HG02943 (cell line): Measurements from ENCODE around the gene TMEM212.

ENCODE experiments used
- ATAC-seq: cut with Tn5 transposase; IDR thresholded peaks from one replicate; pipeline ENCODE4 v1.9.1; 2021; ENCODE audit warnings: mild to moderate bottlenecking, low read depth, moderate library complexity; ENCODE audit not compliant: unreplicated experiment

TMEM212 gene

DNA sequence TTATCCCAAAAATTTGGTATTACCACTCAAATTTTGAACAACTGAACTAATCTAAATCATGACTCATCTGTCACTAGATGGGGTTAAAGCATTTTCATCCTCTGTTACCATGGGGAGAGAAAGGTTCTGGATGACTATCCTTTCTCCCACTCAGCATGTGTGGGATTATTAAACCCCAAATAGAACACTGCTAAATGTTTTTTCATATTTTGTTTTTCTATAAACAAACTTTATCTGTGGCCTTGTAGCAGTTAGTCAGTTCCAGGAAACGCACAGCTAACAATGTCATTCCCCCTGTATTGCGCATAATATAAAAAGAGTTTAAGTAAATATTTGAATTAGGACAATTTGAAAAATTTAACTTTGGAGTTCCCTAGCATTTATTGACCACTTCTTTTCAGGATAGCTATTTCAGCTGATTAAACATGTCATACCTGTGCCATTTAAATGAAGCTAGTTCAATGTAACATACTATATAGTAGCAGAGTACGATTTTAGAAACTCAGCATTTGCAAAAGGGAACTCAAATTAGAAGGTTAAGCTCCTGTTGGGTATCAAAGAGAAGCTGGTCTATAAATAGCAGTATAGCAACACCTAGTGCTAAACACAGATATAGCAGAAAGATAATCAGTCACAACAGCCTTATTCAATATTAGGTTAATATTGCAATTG lies 9.2 kb upstream of the TMEM212 start:
- peak; percentile 59 for ATAC-seq

DNA sequence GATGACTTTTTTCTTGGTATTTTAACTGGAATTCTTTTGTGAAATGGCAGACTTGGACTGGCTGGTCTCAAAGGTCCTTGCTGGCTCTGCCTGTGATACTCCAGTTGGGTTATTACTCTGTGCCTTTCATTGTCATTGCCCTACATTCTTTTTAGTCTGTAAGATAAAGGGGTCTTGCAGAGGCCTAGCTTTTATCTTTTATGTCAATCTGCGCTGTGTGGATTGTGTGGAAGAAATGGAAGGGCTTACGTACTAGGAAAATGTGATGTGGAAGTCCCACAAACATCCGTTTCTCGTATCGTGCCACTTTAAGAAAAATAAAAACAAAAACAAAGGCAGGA lies 8.7 kb upstream of the TMEM212 start:
- no peak for ATAC-seq

DNA sequence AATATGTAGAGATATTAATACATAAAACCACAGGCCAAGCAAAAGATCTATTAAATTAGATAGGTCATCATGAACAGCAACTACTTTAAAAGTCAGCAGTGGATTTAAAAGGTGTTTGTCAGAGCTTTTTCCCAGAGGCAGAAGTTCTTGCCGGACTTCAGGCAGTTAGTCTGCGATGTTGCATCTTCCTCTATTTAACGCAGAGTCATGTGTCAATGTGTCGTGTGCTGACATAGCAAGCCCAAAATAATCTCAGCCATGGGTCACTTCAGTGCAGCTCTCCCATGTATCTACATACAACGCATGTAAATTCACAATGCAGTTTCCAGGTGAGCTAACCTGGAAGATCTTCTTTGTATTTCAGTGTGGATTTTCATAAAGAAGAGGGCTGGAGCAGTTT lies 8.0 kb upstream of the TMEM212 start:
- no peak for ATAC-seq

GRCh38 chr3:171835613-171836012 lies 7.5 kb upstream of the TMEM212 start:
- ATAC-seq = no peak

DNA sequence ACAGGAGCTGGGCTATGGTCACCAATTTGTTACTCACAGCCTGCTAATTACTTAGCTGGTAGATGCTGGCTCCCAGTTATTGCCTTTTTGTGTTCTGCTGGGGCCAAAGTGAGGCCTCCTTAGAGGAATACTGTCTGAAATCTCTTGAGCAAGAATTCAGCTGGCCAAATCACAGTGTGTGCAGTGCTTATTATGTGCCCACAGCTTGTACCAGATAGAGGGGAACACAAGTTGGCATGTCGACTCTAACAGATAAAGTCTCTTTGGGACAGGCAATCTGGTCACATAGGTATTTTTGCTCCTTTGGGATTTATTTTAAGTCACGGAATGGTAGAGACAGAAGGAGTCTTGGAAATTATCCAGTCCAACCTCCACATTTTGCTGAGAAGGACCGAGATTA lies 6.3 kb upstream of the TMEM212 start:
- no peak for ATAC-seq

DNA sequence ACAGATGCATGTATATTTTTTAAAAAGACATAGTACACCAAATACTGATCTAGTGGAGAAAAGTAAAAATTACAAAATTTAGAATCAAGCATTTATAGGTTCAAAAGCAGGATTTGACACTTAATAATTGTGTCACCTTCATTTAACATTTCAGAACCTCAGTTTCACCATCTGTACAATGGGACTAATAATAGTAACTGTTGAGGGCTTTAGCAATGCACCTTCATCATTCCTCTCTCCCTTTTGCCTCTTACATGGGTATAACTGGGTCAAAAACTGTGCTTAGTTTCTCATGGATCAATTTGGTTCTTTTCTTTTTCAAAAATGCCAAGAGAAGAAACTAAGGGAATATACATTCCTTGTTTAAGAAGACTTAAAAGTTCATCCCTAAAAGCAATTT lies 5.5 kb upstream of the TMEM212 start:
- ATAC-seq = no peak

GRCh38 chr3:171838218-171838720 lies 4.9 kb upstream of the TMEM212 start:
- ATAC-seq = no peak

DNA sequence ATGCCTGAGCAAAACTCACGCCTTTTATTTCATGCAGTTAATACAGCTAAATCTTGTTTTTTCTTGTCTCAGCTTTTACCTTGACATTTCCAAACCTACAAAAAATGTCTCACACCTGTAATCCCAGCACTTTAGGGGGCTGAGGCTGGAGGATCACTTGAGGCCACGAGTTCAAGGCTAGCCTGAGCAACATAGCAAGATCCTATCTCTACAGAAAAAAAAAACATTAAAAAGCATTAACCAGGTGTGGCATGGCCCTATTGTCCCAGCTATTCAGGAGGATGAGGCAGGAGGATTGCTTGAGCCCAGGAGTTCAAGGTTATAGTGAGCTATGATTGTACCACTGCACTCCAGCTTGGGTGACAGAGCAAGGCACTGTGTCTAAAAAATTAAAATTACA lies 3.9 kb upstream of the TMEM212 start:
- ATAC-seq = no peak

GRCh38 chr3:171840445-171840810 lies 2.7 kb upstream of the TMEM212 start:
- no peak for ATAC-seq

DNA sequence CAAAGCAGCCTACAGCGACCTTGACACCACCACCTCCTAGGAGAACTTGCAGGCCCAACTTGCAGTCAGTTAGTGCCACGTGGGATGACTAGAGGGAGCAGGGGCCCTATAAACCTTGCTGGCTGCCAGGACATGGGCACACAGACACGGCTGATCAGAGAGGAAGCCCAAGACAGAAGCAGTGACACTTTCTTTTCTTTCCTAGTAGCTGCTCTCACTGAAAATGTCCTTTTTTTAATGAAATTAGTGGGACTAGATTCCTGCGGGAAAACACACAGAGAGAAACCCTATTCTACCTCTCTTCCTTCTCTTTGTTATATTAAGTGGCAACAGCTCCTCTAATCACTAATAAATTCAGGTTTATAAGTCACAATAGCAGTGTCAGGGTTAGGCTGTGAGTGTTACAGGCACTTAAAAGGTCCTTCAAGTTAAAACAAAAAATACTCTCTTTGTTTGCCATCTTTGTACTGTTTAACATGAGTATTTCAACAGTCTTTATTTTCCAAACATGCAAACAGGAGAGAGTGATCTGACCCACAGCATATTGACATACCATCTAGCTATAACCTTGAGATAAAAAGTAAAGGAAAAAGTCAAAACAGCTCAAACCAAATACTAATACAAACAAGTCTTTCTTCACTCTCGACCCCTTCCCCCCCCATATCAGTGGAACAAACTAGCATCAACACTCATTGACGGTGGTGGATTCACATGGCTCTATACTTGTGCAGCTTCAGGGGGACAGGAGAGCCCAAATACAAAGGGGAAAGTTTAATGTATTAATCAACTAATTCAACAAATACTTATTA lies 2.1 kb upstream of the TMEM212 start:
- no peak for ATAC-seq

DNA sequence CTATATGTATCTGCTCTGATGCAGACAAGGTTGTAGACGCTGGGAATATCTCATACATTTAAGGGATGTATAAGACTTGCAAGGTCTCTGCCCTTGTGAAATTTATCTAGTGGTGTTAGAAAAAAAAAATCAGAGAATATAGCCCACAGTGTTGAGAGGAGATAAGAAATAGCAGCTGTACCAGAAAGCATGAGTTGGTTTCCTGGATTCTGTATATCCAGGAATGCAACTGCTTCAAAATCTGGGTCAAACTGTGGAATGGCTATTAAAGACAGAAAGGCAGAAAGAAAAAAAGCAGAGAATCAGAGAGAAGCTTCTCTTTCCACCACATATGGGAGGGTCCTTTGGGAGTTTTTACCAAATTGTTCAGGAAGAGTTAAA lies 1.5 kb upstream of the TMEM212 start:
- ATAC-seq = no peak

DNA sequence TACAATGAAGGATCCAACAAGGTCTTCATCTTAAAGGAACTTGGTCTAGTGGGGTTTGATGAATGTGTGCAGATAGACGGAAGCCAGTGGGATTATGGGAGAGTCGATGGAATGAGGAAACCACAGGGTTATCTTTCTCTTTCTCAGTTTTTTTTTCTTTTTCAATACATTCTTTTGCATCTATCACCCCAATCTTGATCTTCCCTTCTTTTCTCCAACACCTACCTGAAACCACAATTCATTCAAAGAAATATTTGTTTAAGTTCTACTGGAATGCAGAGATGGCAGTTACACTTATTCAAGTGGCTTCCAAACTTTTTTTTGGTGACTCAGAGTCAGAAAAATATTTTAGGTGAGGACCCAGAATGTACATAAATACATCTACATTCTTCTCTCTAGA lies 1.7 kb downstream of the TMEM212 start:
- ATAC-seq = no peak

DNA sequence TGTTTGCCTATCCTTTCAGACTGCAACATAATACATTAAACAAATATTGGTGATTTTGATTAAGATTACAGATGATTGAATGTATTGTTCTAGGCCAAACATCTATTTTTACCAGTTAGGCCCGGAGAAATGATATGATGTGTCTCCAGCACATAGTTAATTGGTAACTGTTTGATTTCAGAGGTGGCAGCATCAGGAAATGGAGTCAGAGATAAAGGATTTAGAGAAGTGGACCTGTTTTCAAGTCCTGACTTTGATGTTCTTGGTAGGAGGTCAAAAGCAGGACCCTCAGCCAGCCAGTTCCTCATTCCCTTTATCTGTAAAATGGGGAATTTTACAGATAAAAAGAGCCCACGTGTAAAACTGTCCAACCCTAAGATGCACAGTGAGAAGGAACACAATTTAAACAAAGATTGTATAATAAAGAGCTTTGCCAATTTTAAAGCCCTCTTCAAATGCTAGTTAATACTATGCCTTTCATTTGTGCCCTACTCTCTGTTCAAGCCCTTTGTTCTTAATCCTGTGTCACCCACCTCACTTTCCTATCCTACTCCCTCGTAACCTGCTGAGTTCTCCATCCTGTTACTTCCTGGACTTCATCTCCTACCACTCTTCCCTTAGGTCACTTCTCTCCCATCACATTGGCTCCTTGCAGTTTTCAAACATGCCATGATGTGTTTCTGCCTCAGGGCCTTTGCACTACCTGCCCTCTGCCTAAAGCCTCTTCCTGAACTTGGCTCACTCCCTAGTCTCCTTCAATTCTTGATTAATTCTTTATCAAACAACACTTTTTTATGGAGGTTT lies 2.5 kb downstream of the TMEM212 start:
- no peak for ATAC-seq

DNA sequence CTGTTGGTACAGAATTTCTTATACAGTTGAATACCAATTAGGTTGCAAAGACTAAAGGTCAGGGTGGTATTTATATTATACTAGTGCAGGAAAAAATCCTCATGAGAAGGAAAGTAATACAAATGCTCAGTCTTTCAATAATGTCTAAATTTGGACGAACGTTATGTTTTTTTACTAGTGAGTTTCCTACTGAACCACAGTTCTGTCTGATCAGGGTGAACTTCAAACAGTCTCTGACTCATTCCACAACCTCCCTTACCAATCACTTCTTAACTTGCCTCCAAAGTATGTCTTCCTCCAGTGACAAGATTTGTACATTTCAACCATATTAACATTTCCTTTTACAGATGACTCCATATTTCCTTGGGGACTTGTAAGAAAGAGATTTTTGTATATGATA lies 3.4 kb downstream of the TMEM212 start:
- peak; percentile 91 for ATAC-seq

GRCh38 chr3:171847133-171847532 lies 4.0 kb downstream of the TMEM212 start:
- no peak for ATAC-seq

GRCh38 chr3:171847595-171848259 lies 4.6 kb downstream of the TMEM212 start:
- no peak for ATAC-seq

DNA sequence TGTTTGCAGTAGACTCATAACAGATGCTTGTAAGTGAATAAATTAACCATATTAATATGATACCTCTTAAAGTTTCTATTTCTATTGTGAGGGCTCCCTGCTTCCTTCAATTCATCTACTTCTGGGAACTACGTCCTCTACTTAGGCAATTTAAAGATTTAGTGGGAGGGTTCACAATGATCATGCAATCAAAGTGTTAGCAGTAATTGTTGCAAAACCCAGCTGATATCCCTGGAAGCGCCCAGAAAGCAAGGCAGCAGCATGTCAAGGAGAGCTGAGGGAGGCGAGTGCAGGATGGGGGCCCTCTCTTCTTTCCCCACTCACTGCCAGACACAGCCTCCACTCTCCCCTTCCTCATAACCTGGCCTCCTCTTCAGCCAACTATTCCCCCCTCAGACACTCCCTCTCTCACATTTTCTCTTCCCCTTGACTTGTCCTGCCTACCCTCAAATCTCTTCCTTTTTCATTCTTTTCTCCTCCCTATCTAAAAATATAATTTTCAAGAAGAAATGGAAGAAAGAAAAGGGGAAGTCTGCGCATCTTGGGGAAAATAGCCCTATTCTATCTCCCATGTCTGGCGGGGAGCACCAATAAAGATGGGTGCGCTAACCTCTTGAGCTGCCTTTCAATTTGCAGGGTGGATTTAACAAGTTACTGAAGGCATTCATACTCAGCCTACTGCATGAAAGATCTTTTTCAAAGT lies 6.6 kb downstream of the TMEM212 start:
- ATAC-seq = no peak

DNA sequence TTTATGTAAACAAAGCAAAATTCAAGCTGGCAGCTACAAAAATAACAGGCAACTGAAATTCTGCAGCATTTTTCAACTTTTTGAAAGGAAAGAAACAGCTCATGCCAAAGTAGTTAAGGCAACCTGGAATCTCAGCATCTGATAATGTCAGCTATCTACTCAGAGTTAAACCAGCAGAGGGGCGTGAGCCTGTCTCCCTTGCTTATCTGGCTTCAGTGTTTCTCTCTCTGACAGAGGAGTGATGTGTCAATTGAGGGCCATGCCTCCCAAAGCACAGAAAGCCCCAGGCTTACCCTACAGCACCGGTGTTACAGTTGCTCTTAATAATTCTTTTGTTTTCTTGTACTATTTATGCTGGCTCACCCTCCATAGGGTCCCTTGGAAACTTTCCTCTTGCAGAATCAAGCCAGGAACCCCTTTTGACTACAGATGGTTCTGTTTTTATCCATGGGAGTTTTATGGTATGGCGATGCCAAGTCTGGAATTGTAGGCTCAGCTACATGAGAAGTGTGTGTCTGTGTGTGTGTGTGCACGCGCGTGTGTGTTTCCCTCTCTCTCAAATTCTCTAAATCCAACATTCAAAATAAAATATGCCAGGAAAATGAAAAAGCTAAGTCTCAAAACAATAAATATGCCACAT lies 7.3 kb downstream of the TMEM212 start:
- ATAC-seq = no peak

DNA sequence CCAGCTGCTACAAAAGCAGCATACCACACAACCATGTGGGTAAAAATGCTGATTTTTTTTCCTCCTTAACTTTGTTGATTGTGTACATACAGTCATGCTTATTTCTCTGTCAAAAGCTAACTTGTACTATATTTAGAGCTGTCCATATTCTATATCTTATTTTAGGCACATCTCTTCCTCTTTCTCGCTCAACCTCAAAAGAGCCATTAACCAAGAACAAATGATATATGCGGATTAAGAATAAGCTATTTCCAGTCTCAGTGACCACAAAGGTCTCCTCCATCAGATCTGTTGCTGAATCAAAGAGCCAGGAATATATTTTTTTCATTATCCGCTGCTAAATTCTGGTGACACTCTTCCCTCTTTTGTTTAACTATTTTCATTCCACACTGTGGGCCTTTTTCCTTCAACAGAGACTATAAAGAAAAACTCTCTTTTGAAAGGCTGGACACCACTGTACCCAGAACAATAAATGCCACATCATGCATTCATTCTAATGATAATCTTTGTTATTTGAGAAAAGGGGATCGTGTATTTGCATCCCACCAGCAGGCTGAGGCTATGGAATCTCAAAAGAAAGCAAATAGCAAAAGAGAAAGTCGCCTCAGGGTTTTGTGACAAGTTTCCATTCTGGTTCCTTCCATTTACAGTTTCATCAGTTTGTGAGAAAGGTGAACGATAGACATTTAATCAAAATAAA lies 8.0 kb downstream of the TMEM212 start:
- no peak for ATAC-seq
